K562 (cell line): Measurements from ENCODE around the gene POLR3H. TPM values are rescaled to one million over a fixed set of nuclear protein-coding genes. Genes with fewer than 3 reads are reported as not detected.
A peak's percentile ranks its signal among the peaks of the same experiment; 100 is the strongest.

Source experiments
- ATAC-seq: fragments of 200-7000 bp; cut with Tn5 transposase; 3 replicates; pipeline ENCODE4 v1.9.1; 2020; ENCODE audit warnings: moderate library complexity
- BruUV-seq: library from RNA; stranded (reverse); fragments of 400-500 nt; replicated peaks from 2 replicates; lab custom pipeline; 2021; lab: Mats Ljungman, UMichigan
- CTCF ChIA-PET: fragments of 300-600 bp; formaldehyde crosslinking; extraction: SDS; loops from one replicate; lab custom pipeline; 2021; ENCODE audit warnings: low intra/inter-chr PET ratio; lab: Yijun Ruan, JAX
- POLR2A ChIA-PET: fragments of 300-600, 350-650 bp; sonication (Branson Sonifier 250); formaldehyde crosslinking; extraction: SDS; loops from one replicate; lab custom pipeline; 2021; ENCODE audit warnings: antibody characterized with exemption, inconsistent platforms; lab: Yijun Ruan, JAX
- DNase-seq, 4 experiments: peaks; one replicate each; pipeline versions ENCODE4 v3.0.0 to v3.0.0-alpha.2; 2011 to 2018; ENCODE audit warnings: low spot score in 3 of 4, mixed read lengths in 3 of 4; ENCODE audit errors: extremely low read depth in 1 of 4
- FAIRE-seq: peaks from 2 replicates; lab custom pipeline; 2011; peaks lifted over from hg19 to GRCh38; lab: Jason Lieb, UNC
- H2AFZ ChIP-seq: 2 replicates; pipeline ENCODE4 v1.6.0; 2011; ENCODE audit warnings: low read depth, low read length, control low read depth, inconsistent platforms
- H3K27ac ChIP-seq: fragments of 200-600 bp; 3 replicates; pipeline ENCODE4 v1.8.0; 2011; ENCODE audit warnings: low read depth, mild to moderate bottlenecking, control low read depth, inconsistent platforms, low read length, moderate library complexity, mixed read lengths; ENCODE audit errors: extremely low read depth
- H3K27me3 ChIP-seq, 2 experiments: fragments of 300-600 bp in 1 of 2; 2 replicates in 1 of 2; 3 replicates in 1 of 2; pipeline versions ENCODE4 v1.6.0 to v1.8.0; 2011; ENCODE audit warnings: inconsistent platforms in 2 of 2, low read length in 2 of 2, mild to moderate bottlenecking in 1 of 2, mixed read lengths in 1 of 2, moderate library complexity in 1 of 2; ENCODE audit not compliant: control insufficient read depth in 2 of 2, insufficient read depth in 2 of 2
- H3K36me3 ChIP-seq: fragments of 300-600 bp; 3 replicates; pipeline ENCODE4 v1.8.0; 2011; ENCODE audit warnings: mild to moderate bottlenecking, low read length, inconsistent platforms; ENCODE audit not compliant: control insufficient read depth, insufficient read depth
- H3K4me1 ChIP-seq, 2 experiments: fragments of 200-600 bp in 1 of 2; replicated peaks in 1 of 2; 2 replicates in 1 of 2; 3 replicates in 1 of 2; pipeline versions ENCODE4 v1.5.1 to v1.8.0; 2011; ENCODE audit warnings: inconsistent platforms in 2 of 2, low read length in 2 of 2, mild to moderate bottlenecking in 1 of 2, mixed read lengths in 1 of 2, moderate library complexity in 1 of 2; ENCODE audit not compliant: control insufficient read depth in 2 of 2, insufficient read depth in 2 of 2
- H3K4me2 ChIP-seq: 2 replicates; pipeline ENCODE4 v1.6.1; 2011; ENCODE audit warnings: low read length, control low read depth, inconsistent platforms, mixed read lengths; ENCODE audit not compliant: insufficient read depth
- H3K4me3 ChIP-seq: fragments of 200-600 bp; sonication (generic), shearing (Covaris generic); 2 replicates; pipeline ENCODE4 v1.5.1; 2016; ENCODE audit warnings: control low read depth, inconsistent platforms
- H3K79me2 ChIP-seq: fragments of 200-600 bp; 3 replicates; pipeline ENCODE4 v1.8.0; 2011; ENCODE audit warnings: low read length, inconsistent platforms; ENCODE audit not compliant: control insufficient read depth, insufficient read depth
- H3K9ac ChIP-seq, 2 experiments: 2 replicates each; pipeline versions ENCODE4 v1.6.0 to v1.6.1; 2011; ENCODE audit warnings: low read depth in 2 of 2, low read length in 2 of 2, control low read depth in 1 of 2, inconsistent platforms in 1 of 2, mild to moderate bottlenecking in 1 of 2, mixed read lengths in 1 of 2; ENCODE audit not compliant: insufficient read depth in 1 of 2
- H3K9me1 ChIP-seq: one replicate; pipeline ENCODE4 v1.6.0; 2011; ENCODE audit warnings: inconsistent platforms, mild to moderate bottlenecking, low read length, moderate library complexity; ENCODE audit not compliant: control insufficient read depth, insufficient read depth
- H3K9me3 ChIP-seq: replicated peaks from 2 replicates; pipeline ENCODE4 v1.5.1; 2011; ENCODE audit warnings: low read depth, low read length, inconsistent platforms; ENCODE audit not compliant: control insufficient read depth, insufficient read depth
- H4K20me1 ChIP-seq: replicated peaks from 2 replicates; pipeline ENCODE4 v1.6.1; 2011; ENCODE audit warnings: low read length, inconsistent platforms, mixed read lengths; ENCODE audit not compliant: control insufficient read depth, insufficient read depth
- CHD4 ChIP-seq: fragments of 200-600 bp; sonication (generic); IDR thresholded peaks from 3 replicates; pipeline ENCODE4 v1.6.1; 2012; ENCODE audit warnings: low read depth, mild to moderate bottlenecking, mixed read lengths, low read length, inconsistent platforms; ENCODE audit not compliant: insufficient read depth, insufficient replicate concordance, poor library complexity, severe bottlenecking
- E2F3 ChIP-seq: fragments of 250-450 bp; sonication (Bioruptor Pico); IDR thresholded peaks from 2 replicates; pipeline ENCODE4 v1.4.0; 2020; ENCODE audit warnings: mild to moderate bottlenecking
- ESRRA ChIP-seq: fragments of 450-650 bp; IDR thresholded peaks from 2 replicates; pipeline ENCODE4 v1.6.1; 2014; ENCODE audit warnings: low read depth, mild to moderate bottlenecking, moderate library complexity, borderline replicate concordance
- FOXK2 ChIP-seq, 2 experiments: fragments of 450-650 bp; IDR thresholded peaks in 1 of 2; conservative IDR thresholded peaks in 1 of 2; 2 replicates each; pipeline ENCODE4 v1.6.1; 2016; ENCODE audit warnings: low read depth in 2 of 2, mild to moderate bottlenecking in 1 of 2
- TAL1 ChIP-seq: fragments of 450-650 bp; IDR thresholded peaks from 2 replicates; pipeline ENCODE4 v1.6.1; 2016; ENCODE audit warnings: mild to moderate bottlenecking
- TSC22D4 ChIP-seq: fragments of 450-650 bp; IDR thresholded peaks from 2 replicates; pipeline ENCODE4 v1.6.1; 2016; ENCODE audit warnings: missing genetic modification characterization, missing biosample characterization, control low read depth
- WGBS: fragments of 100-300 bp; shearing (Covaris generic); methylation state at CpG from one replicate; pipeline ENCODE4 v1.1.6; 2016; ENCODE audit warnings: low coverage, mixed read lengths; ENCODE audit not compliant: insufficient coverage; ENCODE audit errors: missing lambda C conversion rate; 5-methylcytosine and 5-hydroxymethylcytosine counted together
- in situ Hi-C: fragments of 300-500 bp; cut with MboI; formaldehyde crosslinking; loops from 4 replicates; pipeline ENCODE4 v1.15.0; 2018; ENCODE audit warnings: inconsistent platforms, mixed read lengths
- intact Hi-C: fragments of 100-400 bp; cut with micrococcal nuclease; formaldehyde crosslinking; loops from 2 replicates; pipeline ENCODE4 v1.14.2; 2022
- polyA plus RNA-seq, 8 experiments: library from polyadenylated mRNA; depleted of rRNA in 4 of 8; stranded (reverse) in 5 of 8; unstranded in 3 of 8; fragments of >200 nt; fragmentation: Nextera tagmentation in 2 of 8; fragmentation: Illumina TruSeq in 1 of 8; extraction: Ambion mirVana in 2 of 8; extraction: Trizol in 1 of 8; gene quantifications; 2 replicates each; pipeline versions ENCODE4 v1.2.1 to v1.2.3, GENCODE V29; 2011 to 2014; ENCODE audit warnings: inconsistent platforms in 1 of 8, missing spikeins in 1 of 8
- total RNA-seq, 7 experiments: library from RNA; depleted of rRNA in 6 of 7; stranded (reverse); fragments of >200 nt in 6 of 7; fragmentation: Illumina TruSeq in 2 of 7; extraction: Trizol in 2 of 7; gene quantifications; 2 replicates each; pipeline versions ENCODE4 v1.2.1 to v1.2.3, GENCODE V29; 2011 to 2021; ENCODE audit warnings: low replicate concordance in 1 of 7

Gene POLR3H
- total and polyA plus RNA-seq, 9 of the 15 experiments (the other 6 are each of a cell fraction or from before 2014, with no cell fraction given) = 5.3 to 48.4 (median 22.2) TPM

DNA sequence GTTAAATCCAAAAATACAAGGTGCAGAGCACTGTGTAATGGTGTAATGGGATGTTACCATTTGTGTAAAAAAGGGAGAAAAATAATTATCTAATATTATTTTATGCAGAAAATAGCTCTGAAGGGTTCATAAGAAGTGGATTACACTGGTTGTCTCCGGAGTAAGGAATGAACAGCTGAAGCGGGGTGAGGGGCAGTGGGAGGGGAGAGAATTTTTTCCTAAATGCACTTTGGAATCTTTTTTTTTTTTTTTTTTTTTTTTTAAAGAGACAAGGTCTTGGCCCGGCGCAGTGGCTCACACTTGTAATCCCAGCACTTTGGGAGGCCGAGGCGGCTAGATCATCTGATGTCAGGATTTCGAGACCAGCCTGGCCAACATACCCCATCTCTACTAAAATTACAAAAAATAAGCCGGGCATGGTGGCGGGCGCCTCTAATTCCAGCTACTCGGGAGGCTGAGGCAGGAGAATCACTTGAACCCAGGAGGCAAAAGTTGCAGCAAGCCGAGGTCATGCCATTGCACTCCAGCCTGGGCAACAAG lies 6.8 kb upstream of the POLR3H start:
- WGBS = 76% methylated on average over 7 of the region's 12 CpGs
- H3K27ac ChIP-seq = no peak overlapping the region
- no peaks in the 10 kb centered on the region for H3K79me2 ChIP-seq
- POLR2A ChIA-PET = no interaction called here
- no peaks in the 10 kb centered on the region for H3K9me3 ChIP-seq
- H3K36me3 ChIP-seq = no peaks in the 10 kb centered on the region
- H3K4me1 ChIP-seq = peaks cover 0 to 4% of the 10 kb centered on the region in 2 experiments; a peak in 3 of 5 replicates
- H3K9ac ChIP-seq = no peak overlapping the region
- no peak overlapping the region for H3K4me3 ChIP-seq
- intact Hi-C loops = no loop called here
- H4K20me1 ChIP-seq = no peaks in the 10 kb centered on the region
- no peaks in the 10 kb centered on the region for H3K27me3 ChIP-seq
- H3K4me2 ChIP-seq = no peak overlapping the region
- ATAC-seq (no peak), DNase-seq (no peak), FAIRE-seq (no peak)
- H3K9me1 ChIP-seq = no peaks in the 10 kb centered on the region
- no peak overlapping the region for H2AFZ ChIP-seq
- in situ Hi-C loops = no loop called here
- CTCF ChIA-PET = no interaction called here
- no TSS peak for BruUV-seq
- TF ChIP-seq FOXK2 (conservative IDR thresholded peaks at IDR 0.05 in 1 of 2, IDR thresholded peaks at IDR 0.05 in 1 of 2; ENCODE audit: low read depth in 2 of 2) = no peak
- TF ChIP-seq CHD4 = no peak
- no peak for TF ChIP-seq TSC22D4 (tag)
- no peak for TF ChIP-seq E2F3 (CRISPR knock-in tag)

DNA sequence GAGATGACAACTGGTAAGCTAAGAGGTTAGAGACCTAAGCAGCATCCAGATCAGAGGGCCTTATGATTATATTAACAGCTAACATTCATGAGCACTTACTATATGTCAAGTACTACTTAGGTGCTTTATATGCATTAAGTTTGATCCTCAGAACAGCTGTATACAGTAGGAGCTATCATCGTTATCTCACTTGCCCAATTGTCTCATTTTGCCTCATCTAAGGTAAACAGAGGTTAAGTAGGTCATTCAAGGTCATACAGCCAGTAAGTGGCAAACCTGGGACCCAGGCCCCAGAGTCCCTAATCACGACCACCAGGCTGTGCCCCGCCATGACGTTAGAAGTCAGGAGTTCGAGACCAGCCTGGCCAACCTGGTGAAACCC lies 4.6 kb upstream of the POLR3H start:
- peaks cover 6% of the 10 kb centered on the region for H3K79me2 ChIP-seq
- no peaks in the 10 kb centered on the region for H3K36me3 ChIP-seq
- no peaks in the 10 kb centered on the region for H3K9me3 ChIP-seq
- peaks cover 8 to 15% of the 10 kb centered on the region in 2 experiments; a peak in 4 of 5 replicates for H3K4me1 ChIP-seq
- no peak for DNase-seq
- BruUV-seq = no TSS peak
- WGBS = 51% methylated on average over 5 of the region's 5 CpGs
- no peak overlapping the region for H3K4me2 ChIP-seq
- ChIA-PET POLR2A (interaction anchor here (0.7 to 1.0 kb wide), 2 partner anchors 9 to 34 kb away, joined by 3 read pairs; no protein-coding TSS in a partner anchor), CTCF (no interaction called here)
- H2AFZ ChIP-seq = no peak overlapping the region
- TF ChIP-seq TAL1 = no peak
- TF ChIP-seq ESRRA = peak; percentile 76; the same call in 1 of the 2 replicates
- intact Hi-C loops = no loop called here
- H3K4me3 ChIP-seq = no peak overlapping the region
- in situ Hi-C loops = no loop called here
- ATAC-seq = no peak
- no peak overlapping the region for H3K9ac ChIP-seq
- no peak for FAIRE-seq
- no peaks in the 10 kb centered on the region for H3K9me1 ChIP-seq
- H3K27ac ChIP-seq = no peak overlapping the region
- no peaks in the 10 kb centered on the region for H3K27me3 ChIP-seq
- H4K20me1 ChIP-seq = no peaks in the 10 kb centered on the region
